ENCODE results near the gene DCAF12.

DNA sequence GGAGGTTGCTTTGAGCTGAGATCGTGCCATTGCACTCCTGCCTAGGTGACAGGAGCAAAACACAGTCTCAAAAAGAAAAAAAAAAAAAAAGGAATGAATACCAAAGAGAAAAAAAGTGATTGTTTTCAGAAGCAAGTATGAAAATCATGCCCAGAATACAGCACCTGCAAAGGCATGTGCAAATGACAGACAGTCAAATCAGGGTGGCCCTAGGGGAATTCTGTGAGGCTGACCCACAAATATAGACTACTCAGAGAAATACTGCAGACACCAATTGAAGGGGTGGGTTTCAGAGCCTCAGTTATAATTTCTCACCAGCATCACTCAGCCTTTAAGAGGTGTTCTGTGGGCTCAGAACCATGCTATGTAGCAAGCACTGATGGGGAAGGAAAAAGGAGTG, 28.6 kb downstream of the DCAF12 start:
- TF ChIP-seq, protein P1, sequence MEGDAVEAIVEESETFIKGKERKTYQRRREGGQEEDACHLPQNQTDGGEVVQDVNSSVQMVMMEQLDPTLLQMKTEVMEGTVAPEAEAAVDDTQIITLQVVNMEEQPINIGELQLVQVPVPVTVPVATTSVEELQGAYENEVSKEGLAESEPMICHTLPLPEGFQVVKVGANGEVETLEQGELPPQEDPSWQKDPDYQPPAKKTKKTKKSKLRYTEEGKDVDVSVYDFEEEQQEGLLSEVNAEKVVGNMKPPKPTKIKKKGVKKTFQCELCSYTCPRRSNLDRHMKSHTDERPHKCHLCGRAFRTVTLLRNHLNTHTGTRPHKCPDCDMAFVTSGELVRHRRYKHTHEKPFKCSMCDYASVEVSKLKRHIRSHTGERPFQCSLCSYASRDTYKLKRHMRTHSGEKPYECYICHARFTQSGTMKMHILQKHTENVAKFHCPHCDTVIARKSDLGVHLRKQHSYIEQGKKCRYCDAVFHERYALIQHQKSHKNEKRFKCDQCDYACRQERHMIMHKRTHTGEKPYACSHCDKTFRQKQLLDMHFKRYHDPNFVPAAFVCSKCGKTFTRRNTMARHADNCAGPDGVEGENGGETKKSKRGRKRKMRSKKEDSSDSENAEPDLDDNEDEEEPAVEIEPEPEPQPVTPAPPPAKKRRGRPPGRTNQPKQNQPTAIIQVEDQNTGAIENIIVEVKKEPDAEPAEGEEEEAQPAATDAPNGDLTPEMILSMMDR (IDR thresholded peaks at IDR 0.05) = no peak
- no peak for TF ChIP-seq POLR2A (IDR thresholded peaks at IDR 0.05)

All from uterus (tissue), 2 donors.